Left kidney (tissue), 2 donors: ENCODE data around the gene UNC80. TPM values are rescaled to one million over a fixed set of nuclear protein-coding genes. Genes with fewer than 3 reads are reported as not detected.
A peak's percentile ranks its signal among the peaks of the same experiment; 100 is the strongest.

ENCODE experiments used
- DNase-seq: peaks from one replicate; pipeline ENCODE4 v3.0.0-alpha.2; 2013
- polyA plus RNA-seq: library from polyadenylated mRNA; unstranded; fragments of 120-200 nt; gene quantifications from one replicate; pipeline ENCODE4 v1.2.1, GENCODE V29; 2013; ENCODE audit not compliant: insufficient read length

Gene UNC80
- polyA plus RNA-seq, 1 donor = 2.2 TPM

DNA sequence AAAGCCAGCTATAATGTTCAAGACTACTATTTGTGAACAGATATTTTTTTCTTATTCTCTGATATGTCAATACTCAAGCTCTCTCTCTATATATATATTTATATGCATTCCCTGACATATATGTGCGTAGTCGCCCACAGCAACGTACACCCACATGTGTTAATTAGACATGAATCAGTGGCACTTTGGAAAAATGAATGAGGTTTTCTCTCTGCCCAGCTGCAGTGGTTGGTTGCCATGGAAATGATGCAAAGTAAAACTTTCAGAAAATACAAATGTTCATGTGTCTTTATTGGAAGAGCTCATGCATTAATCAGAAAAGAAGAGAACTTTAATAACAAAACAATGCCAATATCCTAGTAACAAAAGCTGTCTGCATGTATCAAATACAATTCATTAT lies 34.7 kb downstream of the UNC80 start:
- no peak for DNase-seq

DNA sequence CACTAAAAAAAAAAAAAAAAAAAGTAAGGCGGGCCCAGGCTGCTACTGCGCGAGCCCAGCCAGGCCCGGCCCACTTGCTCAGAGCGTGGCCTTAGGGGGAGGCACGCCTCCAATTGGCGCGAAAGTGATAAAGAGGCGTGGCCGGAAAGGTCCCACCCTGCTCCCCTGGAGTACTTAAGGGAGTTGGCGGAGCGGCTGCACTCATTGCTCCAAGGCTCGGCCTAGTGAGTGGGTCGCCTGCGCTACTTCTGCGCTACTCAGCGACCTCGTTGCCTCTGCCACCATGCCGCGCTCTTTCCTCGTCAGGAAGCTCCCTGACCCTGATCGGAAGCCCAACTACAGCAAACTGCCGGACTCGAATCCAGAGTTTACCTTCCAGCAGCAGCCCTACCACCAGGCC lies 36.9 kb downstream of the UNC80 start:
- DNase-seq = no peak

DNA sequence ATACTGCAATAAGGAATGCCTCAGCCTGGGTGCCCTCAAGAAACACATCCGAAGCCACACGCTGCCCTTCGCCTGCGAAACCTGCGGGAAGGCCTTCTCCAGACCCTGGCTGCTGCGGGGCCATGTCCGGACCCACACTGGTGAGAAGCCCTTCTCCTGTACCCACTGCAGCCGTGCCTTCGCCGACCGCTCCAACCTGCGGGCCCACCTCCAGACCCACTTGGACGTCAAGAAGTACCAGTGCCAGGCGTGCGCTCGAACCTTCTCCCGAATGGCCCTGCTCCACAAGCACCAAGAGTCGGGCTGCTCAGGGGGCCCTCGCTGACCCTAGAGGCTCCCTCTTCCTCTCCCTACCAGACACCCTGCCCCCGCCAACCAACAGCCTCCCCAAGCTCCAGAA lies 37.6 kb downstream of the UNC80 start:
- DNase-seq = no peak

DNA sequence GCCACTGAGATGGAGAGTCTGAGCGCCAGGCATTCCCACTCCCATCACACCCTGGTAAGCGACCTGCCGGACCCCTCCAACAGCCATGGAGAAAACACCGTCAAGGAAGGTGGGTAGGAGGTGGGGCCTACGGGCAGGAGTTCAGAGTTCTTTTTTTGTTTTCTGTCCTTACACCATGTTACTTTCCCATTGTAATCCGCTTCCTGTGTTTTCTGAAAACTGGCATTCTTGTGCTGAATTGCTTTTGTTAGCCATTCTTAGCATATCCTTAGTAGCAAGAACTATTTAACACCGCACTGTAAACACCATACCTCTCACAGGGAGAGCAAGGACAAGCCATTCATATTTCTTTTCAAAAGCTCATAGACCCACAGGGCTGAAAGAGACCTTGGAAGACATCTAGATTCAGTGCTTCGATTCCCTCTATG lies 46.2 kb downstream of the UNC80 start:
- no peak for DNase-seq

DNA sequence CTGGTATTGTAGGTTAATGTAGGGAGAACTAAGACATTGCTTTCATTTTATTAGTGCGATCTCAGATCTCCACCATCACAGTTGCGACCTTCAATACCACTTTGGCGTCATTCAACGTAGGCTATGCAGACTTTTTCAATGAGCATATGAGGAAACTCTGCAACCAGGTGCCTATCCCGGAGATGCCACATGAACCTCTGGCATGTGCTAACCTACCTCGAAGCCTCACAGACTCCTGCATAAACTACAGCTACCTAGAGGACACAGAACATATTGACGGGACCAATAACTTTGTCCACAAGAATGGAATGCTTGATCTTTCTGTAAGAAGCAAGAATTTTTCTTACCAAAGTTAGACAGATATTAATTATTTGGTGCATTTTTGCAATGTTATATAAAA lies 47.3 kb downstream of the UNC80 start:
- no peak for DNase-seq

DNA sequence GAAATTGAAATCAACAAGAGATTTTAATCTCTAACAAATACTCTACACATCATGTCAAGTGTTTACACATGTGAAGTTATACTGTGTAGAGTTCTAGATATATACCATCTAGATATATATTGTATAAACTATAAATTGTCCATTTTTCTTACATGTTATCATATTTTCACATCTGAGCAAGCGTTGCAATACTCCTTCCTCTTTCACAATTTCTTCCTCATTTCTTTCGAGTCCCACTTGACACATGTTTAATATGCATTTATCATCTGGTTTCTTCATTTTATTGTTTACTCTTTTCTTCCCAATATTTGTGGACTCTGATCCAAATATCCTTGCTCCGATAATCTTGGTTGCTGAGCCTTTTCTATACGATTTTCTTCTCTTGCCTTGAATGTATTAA lies 50.2 kb downstream of the UNC80 start:
- no peak for DNase-seq

DNA sequence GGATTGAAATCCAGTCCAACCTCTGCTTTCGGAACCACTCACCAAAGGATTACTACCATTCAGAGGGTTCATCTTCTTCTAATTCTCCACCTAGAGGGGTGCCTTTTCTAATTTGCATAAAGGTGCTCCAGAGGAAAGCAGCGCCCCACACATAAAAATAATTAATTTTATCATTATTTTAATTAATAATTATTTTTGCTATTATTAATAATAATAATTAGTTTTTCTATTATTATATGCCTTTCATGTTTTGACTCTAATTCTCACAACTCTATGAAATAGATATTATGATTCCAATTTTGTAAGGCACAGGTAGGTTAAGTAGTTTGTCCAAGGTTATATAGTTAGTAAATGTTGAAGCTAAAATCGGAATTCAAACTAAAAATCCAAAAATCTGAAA lies 51.9 kb downstream of the UNC80 start:
- DNase-seq = no peak

DNA sequence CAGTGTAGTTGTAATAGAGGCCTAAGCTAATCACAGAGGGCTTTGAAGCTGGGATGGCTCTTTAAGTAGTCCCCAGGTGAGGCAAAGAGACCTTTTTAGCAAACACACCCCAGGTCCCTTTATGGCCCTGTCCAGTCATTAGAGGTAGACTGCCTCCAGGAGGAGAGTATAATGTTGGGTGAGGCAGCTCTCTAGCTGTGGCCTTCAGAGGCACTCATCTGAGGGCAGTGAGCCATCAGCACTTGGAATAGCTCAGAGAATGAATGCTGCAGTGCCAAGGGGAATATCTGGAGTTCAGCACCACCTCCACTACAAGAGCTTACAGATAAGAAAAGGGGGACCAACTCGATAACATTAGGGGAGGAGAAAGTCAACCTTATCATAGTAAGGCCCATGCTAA lies 52.8 kb downstream of the UNC80 start:
- no peak for DNase-seq

DNA sequence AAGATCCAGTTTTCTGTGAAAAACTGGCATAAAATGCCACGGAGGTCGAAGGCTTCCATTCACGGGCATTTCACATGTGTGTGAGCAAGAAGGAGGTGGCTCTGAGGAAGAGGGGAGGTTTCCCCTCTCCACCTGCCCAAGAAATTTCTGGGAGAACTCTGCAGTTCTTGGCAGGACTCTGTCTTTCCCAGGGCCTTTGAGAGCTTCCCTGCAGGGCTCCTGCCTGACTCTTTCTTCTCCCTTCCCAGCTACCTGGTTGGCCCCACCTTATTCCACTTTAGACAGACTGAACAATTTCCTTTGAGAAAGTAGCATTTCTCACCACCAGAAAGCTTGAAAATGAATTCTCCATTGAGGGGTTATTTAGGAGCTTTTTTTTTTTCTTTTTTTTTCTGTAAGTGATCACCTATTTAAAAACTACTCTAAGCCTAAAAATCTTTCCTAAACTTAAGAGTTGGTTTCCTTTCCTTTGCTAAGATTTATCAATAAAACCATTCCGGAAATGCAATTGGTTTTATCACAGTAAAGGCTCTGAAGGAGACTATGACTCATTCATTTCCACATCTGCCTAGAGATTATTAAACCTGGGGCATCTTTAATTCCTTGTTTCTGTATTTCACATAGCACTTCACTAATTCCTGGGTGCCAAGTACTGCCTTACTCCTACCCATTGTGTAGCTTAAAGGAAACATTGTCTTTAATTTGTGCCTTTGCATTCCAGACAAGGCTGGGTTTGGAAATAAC lies 59.3 kb downstream of the UNC80 start:
- DNase-seq = no peak

DNA sequence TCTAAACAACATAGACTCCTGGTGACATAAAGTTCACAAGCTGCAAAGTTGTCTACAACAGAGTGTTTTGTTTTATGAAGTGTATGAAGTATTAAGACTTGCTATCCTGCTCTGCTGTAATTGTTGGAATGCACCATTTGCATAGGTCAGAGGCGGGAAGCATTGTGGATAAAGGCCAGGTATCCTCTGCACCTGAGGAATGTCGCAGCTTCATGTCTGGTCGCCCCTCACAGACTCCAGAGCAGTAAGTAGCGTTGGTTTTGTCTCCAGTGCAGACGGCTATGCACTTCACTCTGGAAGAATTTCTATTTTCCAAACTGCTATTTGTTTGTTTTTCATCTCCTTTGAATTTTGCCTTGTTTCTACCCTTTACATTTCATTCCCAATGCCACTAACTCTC lies 63.1 kb downstream of the UNC80 start:
- DNase-seq = no peak

DNA sequence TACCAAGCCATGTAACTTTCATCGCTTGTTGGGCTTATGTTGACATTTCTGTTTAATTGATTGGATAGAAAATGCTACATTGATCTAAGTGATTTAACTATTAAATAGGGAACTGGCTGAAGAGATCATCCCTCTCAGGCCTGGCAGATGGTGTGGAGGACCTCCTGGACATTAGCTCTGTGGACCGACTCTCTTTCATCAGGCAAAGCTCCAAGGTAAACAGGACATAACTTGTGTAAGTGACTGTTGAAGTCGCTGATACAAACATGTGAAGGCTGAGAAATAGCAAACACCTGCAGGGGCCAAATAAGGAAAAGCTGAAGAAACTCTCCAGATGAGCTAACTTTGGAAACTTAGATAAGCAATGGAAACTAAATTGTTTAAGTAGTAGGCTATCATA lies 68.8 kb downstream of the UNC80 start:
- no peak for DNase-seq

DNA sequence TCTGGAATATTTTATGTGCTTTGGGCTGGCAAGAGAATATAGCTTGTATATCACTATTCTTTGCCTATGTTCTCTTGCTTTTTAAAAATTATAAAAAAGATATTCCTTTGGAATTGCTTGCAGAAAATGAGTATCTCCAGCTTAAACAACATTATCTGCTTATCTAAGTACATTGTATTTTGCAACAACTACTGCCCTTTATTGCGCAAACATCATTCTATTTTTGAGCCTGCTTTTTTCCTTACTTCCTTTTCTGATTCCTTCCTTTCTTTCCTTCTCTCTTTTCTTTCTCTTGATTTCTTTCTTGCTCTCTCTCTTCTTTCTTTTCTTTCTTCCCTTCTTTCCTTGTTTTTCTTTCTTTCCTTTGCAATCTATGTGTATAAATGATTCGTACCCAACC lies 74.0 kb downstream of the UNC80 start:
- no peak for DNase-seq

DNA sequence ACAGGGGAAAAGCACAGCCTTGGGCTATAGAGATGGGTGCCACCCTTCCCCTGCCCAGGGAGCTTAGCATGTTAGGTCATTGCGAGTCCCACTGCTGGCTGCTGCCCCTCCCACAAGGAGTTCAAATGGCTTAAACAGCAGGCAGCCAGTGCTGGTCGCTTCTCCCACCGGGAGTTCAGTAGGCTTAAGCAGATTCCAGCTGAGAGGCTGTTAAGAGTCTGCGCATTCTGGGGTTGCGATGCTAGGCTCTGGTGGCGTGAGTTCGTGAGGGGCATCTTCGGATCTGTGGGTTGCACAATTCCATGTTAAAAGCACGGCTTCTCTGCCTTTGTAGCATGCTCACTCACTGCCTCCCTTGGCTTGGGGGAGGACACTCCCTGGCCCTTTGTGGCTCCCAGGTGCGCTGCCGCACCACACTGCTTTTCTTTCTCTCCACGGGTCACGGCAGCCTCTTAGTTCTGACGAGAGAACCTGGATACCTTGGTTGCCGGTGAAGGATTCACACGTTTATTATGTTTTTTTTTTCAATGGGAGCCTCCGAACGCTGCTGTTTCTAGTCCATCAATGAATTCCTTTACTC lies 93.2 kb downstream of the UNC80 start:
- DNase-seq = no peak

DNA sequence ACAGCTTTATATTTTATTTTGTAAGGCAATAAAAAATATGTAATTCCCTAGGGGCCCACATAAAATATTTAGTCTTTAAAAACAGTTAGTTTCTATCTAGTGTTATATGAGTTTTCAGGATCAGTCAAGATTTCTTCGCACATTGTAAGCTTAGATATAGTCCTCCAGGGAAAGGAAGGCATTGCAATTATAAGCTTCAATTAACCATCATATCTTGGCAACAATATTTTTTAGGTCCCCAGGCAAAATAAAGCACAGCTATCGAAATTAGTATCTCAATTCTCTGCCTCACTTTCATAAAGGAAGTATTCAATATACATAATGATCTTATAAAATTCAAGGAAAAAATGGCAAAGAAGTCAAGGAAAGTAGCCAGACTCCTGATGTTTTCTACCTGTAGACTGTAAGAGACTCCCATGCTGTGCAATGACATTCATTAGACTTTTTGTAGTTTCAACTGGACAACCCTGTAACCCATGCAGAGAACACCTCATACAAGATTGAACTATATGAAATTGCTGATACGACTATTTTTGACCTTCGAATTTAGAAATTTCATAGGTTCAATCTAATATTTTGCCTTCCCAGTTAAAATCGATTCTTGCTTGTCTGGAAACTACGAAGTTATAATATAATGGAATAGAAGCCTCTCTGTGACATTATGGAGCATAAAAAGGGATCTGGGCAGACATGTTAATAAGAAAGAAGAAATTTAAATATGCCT lies 96.8 kb downstream of the UNC80 start:
- no peak for DNase-seq

DNA sequence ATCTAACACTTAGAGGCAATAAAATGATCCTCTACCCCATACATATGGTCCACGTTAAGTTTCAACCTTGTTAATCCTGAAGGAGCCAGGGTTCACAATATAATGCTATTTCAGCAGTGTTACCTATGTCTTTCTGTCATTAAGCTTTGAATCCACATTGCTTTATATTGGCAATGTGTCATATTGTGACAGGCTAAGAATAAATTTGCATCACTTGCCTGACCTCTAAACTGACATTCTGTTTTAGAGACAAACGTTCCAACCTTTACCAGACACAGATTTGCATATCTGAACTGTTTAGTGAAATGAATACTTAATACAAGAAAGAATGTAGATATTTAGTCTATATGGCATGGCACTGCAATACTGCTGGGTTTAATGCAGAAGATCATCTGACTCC lies 98.4 kb downstream of the UNC80 start:
- DNase-seq = no peak

DNA sequence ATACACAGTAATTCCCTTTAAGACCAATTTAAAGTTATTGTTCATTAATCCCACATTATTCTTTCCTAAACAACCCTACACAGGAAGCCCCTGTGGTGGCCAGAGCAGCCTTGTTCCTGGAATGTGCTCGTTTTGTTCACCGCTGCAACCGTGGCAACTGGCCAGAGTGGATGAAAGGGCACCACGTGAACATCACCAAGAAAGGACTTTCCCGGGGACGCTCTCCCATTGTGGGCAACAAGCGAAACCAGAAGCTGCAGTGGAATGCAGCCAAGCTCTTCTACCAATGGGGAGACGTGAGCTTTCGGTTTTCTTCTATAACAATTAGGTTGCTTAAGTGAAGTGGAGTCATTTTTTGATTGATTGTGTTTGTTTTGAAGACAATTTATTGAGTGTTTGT lies 101.0 kb downstream of the UNC80 start:
- DNase-seq = peak; percentile 4

DNA sequence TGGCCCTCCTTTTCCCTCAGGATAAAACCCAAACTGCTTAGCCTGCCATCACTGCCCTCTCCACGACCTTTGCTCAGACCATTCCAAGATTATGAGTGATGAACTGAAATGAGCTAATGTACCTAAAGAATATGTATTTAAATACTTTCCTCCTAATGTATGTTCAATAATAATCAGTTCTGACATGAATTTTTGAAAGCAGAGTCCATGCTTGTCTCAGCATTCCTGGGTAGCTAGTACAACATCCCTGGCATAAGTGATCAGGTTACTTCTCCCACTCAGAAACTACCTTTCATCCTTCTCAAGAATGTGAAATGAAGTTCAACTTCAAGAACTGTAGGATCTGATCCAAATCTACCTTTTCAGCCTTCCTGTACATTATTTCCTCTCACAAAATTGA lies 103.6 kb downstream of the UNC80 start:
- DNase-seq = no peak

DNA sequence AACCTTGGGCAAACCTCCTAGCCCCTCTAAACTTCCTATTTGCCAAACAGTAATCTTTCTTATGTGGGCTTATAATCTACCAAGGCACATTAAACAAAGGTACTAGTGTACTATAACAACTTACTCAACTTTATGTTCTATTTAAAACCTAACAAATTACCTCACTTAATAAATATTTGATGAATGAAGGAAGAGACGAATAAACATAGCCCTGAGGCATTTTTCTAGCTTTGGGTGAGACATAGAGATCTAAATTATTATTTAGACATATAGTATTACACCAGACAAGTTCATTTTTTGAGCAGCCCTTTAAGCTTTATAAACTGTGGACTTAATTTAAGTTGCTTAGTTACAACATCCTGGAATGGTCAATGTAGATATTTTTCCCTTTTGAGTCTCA lies 104.6 kb downstream of the UNC80 start:
- no peak for DNase-seq

DNA sequence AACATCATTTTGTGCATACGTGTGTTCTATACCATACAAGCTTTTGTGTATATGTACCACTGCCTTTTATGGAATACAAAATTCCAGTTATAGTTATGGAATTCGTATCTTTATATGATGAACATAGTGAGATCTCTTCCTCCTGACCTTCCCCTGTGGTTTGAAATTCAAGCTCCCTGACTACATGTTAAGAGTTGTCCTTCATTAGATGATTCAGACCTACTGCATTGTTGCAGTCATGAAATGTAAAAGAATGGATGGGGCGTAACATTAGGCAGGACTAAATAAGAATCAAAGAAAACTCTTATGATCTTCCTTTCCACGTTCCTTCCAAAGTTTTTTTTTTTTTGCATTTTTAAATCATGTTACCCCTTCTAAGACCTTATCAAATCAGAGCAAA lies 107.1 kb downstream of the UNC80 start:
- DNase-seq = no peak

DNA sequence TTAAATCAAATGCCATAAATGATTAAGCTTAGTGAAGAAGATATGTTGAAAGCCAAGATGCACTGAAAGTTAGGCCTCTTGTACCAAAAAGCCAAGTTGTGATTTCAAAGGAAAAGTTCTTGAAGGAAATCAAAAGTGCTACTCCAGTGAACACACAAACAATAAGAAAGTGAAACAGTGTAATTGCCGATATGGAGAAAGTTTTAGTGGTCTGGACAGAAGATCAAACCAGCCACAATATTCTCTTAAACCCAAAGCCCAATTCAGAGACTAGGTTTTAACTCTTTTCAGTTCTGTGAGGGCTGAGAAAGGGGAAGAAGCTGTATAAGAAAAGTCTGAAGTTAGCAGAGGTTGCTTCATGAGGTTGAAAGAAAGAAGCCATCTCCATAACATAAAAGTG lies 129.0 kb downstream of the UNC80 start:
- DNase-seq = no peak

DNA sequence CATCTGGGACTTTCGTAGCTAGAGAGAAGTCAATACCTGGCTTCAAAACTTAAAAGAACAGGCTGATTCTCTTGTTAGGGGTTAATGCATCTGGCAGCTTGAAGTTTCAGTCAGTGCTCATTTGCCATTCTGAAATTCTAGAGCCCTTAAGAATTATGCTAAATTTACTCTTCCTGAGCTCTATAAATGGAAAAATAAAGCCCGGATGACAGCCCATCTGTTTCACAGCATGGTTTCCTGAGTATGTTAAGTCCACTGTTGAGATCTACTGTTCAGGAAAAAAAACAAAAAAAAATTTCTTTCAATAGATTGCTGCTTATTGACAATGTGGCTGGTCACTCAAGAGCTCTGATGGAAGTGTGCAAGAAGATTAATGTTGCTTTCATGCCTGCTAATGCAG lies 129.5 kb downstream of the UNC80 start:
- DNase-seq = no peak

DNA sequence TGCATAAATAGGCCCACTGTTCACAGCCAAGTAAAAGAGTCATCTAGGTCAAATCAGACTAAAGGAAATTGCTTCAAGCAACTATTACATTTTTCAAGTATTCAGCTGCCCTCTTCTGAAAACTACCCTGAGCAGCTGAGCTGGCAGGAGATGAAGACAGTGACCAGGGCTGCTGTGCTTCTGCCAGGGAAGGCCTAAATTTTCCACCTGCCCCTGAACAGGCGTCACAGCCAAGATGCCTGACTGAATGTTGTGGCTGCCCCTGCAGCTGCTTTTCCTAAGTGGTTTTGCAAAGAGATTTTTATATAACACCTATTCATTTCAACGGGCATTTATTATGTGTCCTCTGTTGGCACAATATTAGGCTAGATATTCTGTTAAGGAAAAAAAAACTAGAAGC lies 134.1 kb downstream of the UNC80 start:
- DNase-seq = no peak

DNA sequence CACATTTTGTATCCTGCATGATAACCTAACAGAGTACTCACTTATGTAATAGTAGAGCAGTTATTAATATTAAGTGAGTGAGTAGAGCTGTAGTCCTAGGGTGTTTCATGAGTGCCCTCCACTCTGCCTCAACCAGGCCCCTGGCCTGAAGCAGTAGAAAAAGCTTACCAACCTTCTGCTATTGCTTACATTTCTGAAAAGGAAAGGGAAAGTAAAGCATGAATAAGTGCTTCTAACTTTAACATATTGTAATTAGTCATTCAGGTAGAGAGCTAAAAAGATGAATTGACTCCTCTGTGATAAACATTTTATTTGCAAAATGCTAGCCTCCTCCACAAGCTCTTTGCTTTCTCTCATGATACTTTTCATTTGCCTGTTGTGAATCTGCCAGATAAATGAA lies 136.1 kb downstream of the UNC80 start:
- DNase-seq = no peak

DNA sequence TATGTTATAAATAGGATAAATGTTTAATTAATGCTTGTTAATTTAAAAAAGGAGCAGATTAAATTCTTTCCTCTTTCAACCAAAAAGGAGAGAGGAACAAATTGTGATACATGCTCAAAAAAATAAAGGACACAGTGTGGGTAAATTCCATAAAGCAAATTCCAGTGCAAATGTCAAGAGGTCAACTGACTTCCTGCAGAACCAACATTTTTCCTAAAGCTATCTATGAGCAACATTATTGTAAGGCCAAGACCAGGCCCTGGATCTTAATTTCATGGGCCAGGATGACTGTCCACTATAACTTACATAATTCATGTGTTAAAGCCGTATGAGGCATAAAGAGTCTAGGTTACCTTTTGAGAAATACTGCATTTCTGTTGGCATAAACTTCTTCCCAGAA lies 136.9 kb downstream of the UNC80 start:
- no peak for DNase-seq
